H1 (cell line): ENCODE results near the gene MAP6. TPM values are rescaled to one million over a fixed set of nuclear protein-coding genes. Genes with fewer than 3 reads are reported as not detected.

ENCODE experiments used
- ASH2L ChIP-seq: fragments of 200-600, 300-600 bp; sonication (generic); IDR thresholded peaks from one replicate; pipeline ENCODE4 v1.7.1; 2017; ENCODE audit warnings: low read length
- BCL11A ChIP-seq, 2 experiments: IDR thresholded peaks; one replicate each; pipeline ENCODE4 v1.6.1; 2011; ENCODE audit warnings: low read depth in 2 of 2, low read length in 2 of 2, mild to moderate bottlenecking in 2 of 2
- CBX8 ChIP-seq: fragments of 300-800, 300-1000 bp; sonication (generic); IDR thresholded peaks from 2 replicates; pipeline ENCODE4 v1.7.1; 2016; ENCODE audit warnings: low read depth, low read length, borderline replicate concordance
- CTBP2 ChIP-seq: IDR thresholded peaks from 2 replicates; pipeline ENCODE4 v1.7.0; 2011; ENCODE audit warnings: borderline replicate concordance, mild to moderate bottlenecking, moderate library complexity, mixed read lengths, low read length; ENCODE audit not compliant: insufficient read depth, insufficient read length
- CTCF ChIP-seq, 3 experiments: IDR thresholded peaks; 1 replicate in 2 of 3; 2 replicates in 1 of 3; pipeline versions ENCODE4 v1.5.1 to v1.6.1; 2011; ENCODE audit warnings: low read length in 3 of 3, mild to moderate bottlenecking in 3 of 3, inconsistent platforms in 2 of 3, low read depth in 1 of 3, moderate library complexity in 1 of 3; ENCODE audit not compliant: insufficient read depth in 1 of 3; ENCODE audit errors: control extremely low read depth in 1 of 3
- EGR1 ChIP-seq: IDR thresholded peaks from 2 replicates; pipeline ENCODE4 v1.6.1; 2011; ENCODE audit warnings: low read depth, low read length, borderline replicate concordance
- HDAC6 ChIP-seq: IDR thresholded peaks from one replicate; pipeline ENCODE4 v1.7.1; 2012; ENCODE audit warnings: low read depth, mild to moderate bottlenecking, inconsistent platforms, low read length, moderate library complexity
- JUN ChIP-seq: IDR thresholded peaks from 2 replicates; pipeline ENCODE4 v1.6.1; 2011; ENCODE audit warnings: low read depth, mild to moderate bottlenecking, improper control_type of control experiment, low read length
- KDM4A ChIP-seq: IDR thresholded peaks from one replicate; pipeline ENCODE4 v1.7.1; 2012; ENCODE audit warnings: low read depth, mild to moderate bottlenecking, moderate library complexity, low read length, inconsistent platforms; ENCODE audit not compliant: severe bottlenecking
- KDM5A ChIP-seq: fragments of 200-600 bp; IDR thresholded peaks from 2 replicates; pipeline ENCODE4 v1.7.1; 2012; ENCODE audit warnings: mild to moderate bottlenecking, low read length, inconsistent platforms, mixed read lengths
- POLR2A ChIP-seq, 2 experiments: IDR thresholded peaks; 1 replicate in 1 of 2; 2 replicates in 1 of 2; pipeline ENCODE4 v1.6.1; 2011; ENCODE audit warnings: low read depth in 2 of 2, low read length in 2 of 2, mild to moderate bottlenecking in 2 of 2; ENCODE audit errors: control extremely low read depth in 1 of 2
- RBBP5 ChIP-seq: IDR thresholded peaks from 2 replicates; pipeline ENCODE4 v1.7.1; 2012; ENCODE audit warnings: low read depth, mild to moderate bottlenecking, inconsistent platforms, low read length, moderate library complexity, borderline replicate concordance
- RFX5 ChIP-seq: IDR thresholded peaks from 2 replicates; pipeline ENCODE4 v1.6.1; 2011; ENCODE audit warnings: low read depth, low read length, improper control_type of control experiment, borderline replicate concordance
- RNF2 ChIP-seq: fragments of 200-900, 300-1000 bp; sonication (generic); IDR thresholded peaks from 2 replicates; pipeline ENCODE4 v1.7.1; 2016; ENCODE audit warnings: borderline replicate concordance, low read depth, mild to moderate bottlenecking, antibody characterized with exemption, low read length; ENCODE audit not compliant: poor library complexity, severe bottlenecking; ENCODE audit errors: missing control alignments
- RXRA ChIP-seq: IDR thresholded peaks from 2 replicates; pipeline ENCODE4 v1.6.1; 2011; ENCODE audit warnings: low read depth, mild to moderate bottlenecking, low read length, moderate library complexity; ENCODE audit not compliant: insufficient read depth
- SP2 ChIP-seq: IDR thresholded peaks from 2 replicates; pipeline ENCODE4 v1.6.1; 2012; ENCODE audit warnings: mild to moderate bottlenecking, low read length, inconsistent platforms
- SRF ChIP-seq: IDR thresholded peaks from 2 replicates; pipeline ENCODE4 v1.6.1; 2011; ENCODE audit warnings: mild to moderate bottlenecking, low read depth, low read length, moderate library complexity
- YY1 ChIP-seq: IDR thresholded peaks from 2 replicates; pipeline ENCODE4 v1.6.1; 2011; ENCODE audit warnings: low read depth, mild to moderate bottlenecking, low read length
- polyA plus RNA-seq, 7 experiments: library from polyadenylated mRNA; depleted of rRNA in 3 of 7; stranded (reverse) in 5 of 7; unstranded in 2 of 7; fragments of >200 nt in 5 of 7; fragments of 200-250 nt in 2 of 7; gene quantifications; 1 replicate in 5 of 7; 2 replicates in 1 of 7; 4 replicates in 1 of 7; pipeline versions ENCODE4 v1.2.1 to v1.2.3, GENCODE V29; 2011 to 2013; ENCODE audit warnings: missing spikeins in 2 of 7, mixed read lengths in 2 of 7
- total RNA-seq: library from RNA; stranded (reverse); fragmentation: NEBNext Ultra II Directional; extraction: Animal tissue kit (Norgen Biotek cat#: 25700); gene quantifications from 2 replicates; pipeline ENCODE4 v1.2.1, GENCODE V29; 2021

The MAP6 gene
- total and polyA plus RNA-seq, 2 of the 8 experiments (the other 6 are each of a cell fraction or from before 2014, with no cell fraction given), result 0.54 to 0.89 TPM

- TF ChIP-seq CTCF (IDR thresholded peaks at IDR 0.05; ENCODE audit: control extremely low read depth in 1 of 3, insufficient read depth in 1 of 3, low read depth in 1 of 3, low read length in 3 of 3) (peak; percentile 72 to 89 (median 82)), RFX5 (no peak), SRF (no peak), SP2 (no peak), CTBP2 (no peak), JUN (no peak), BCL11A (IDR thresholded peaks at IDR 0.05; ENCODE audit: low read depth in 2 of 2, low read length in 2 of 2) (no peak), RNF2 (no peak), RBBP5 (no peak), EGR1 (0 out of 2 replicates have a peak, but pooled peaks have one; percentile 14), KDM4A (no peak), HDAC6 (no peak), CBX8 (no peak), KDM5A (no peak), RXRA (no peak), ASH2L (peak; percentile 29), YY1 (no peak), POLR2A (IDR thresholded peaks at IDR 0.05; ENCODE audit: control extremely low read depth in 1 of 2, low read depth in 2 of 2, low read length in 2 of 2) (peak in 1 of 2 experiments; percentile 19; a peak in 1 of 3 replicates)
- TF ChIP-seq, all 59 proteins: peak for 6
These were observed 121.2 kb downstream of the MAP6 start (continued) for GRCh38 chr11:75547617-75548058.
